GM20000 (cell line): ENCODE results near the gene NAALADL2.

Experiments used
- DNase-seq: peaks from one replicate; pipeline ENCODE4 v3.0.0; 2012; ENCODE audit warnings: low spot score
- CTCF ChIP-seq: IDR thresholded peaks from 2 replicates; pipeline ENCODE4 v1.5.1; 2012; ENCODE audit warnings: mild to moderate bottlenecking, control low read depth; ENCODE audit errors: extremely low read depth, missing control alignments

NAALADL2 gene

GRCh38 chr3:175240921-175241320, 381.8 kb downstream of the NAALADL2 start:
- DNase-seq, result no peak
- no peak for TF ChIP-seq CTCF

GRCh38 chr3:175242243-175242642, 383.1 kb downstream of the NAALADL2 start:
- DNase-seq, result no peak
- TF ChIP-seq CTCF, result no peak

GRCh38 chr3:175246234-175246633, 387.1 kb downstream of the NAALADL2 start:
- no peak for DNase-seq
- no peak for TF ChIP-seq CTCF

GRCh38 chr3:175246766-175247165, 387.6 kb downstream of the NAALADL2 start:
- no peak for DNase-seq
- TF ChIP-seq CTCF, result no peak

- no peak for TF ChIP-seq CTCF
- DNase-seq, result no peak
Observed at GRCh38 chr3:175247629-175248028, 388.5 kb downstream of the NAALADL2 start.

- no peak for DNase-seq
- TF ChIP-seq CTCF, result no peak
Observed at GRCh38 chr3:175248832-175249231, 389.7 kb downstream of the NAALADL2 start.

- TF ChIP-seq CTCF, result no peak
- DNase-seq, result no peak
Observed at GRCh38 chr3:175255698-175256097, 396.6 kb downstream of the NAALADL2 start.
